ENCODE data around the gene CCNY.
"Not testable (repeated sequence)": the region's sequence is repeated elsewhere in the genome, so short reads cannot be mapped to it uniquely, and the experiment has no call there.

Gene CCNY

GRCh38 chr10:35352512-35352911, 16.2 kb downstream of the CCNY start:
- Histone ChIP-seq H3K27me3 (ENCODE audit: insufficient read depth, low read depth) (no peaks in the 10 kb centered on the region), H3K79me2 (ENCODE audit: insufficient read depth, low read depth) (peaks cover 44% of the 10 kb centered on the region; the same call in 1 of the 2 replicates)

DNA sequence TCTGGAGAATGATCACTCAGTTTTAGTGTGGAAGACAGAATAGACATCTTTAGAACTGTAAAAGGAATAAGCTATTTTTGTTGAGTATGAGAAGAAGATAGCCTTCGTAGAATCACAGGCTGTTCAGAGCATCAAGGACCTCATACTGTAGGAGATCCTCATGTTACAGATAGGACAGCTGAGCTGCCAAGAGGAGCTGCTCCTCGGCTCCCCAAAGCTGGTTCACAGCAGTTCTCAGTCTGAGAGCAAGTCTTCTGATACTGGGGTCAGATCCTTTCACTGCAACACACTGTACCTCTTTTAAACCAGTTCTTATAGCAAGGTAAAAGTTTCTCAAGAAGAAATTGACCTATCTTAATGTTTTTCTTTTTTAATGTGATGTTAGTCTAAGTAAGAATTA, 17.1 kb downstream of the CCNY start:
- H4K20me1 ChIP-seq (ENCODE audit: insufficient read depth), result 0 out of 2 replicates have a peak, but pooled peaks cover 8% of the 10 kb centered on the region

More at GRCh38 chr10:35352512-35352911, 16.2 kb downstream of the CCNY start:
- peaks cover 13% of the 10 kb centered on the region; the same call in 1 of the 2 replicates for H4K20me1 ChIP-seq (ENCODE audit: insufficient read depth)
- H3K4me1 ChIP-seq (ENCODE audit: low read depth, poor library complexity, severe bottlenecking), result peaks cover 24% of the 10 kb centered on the region
- no peak for TF ChIP-seq CTCF (conservative IDR thresholded peaks at IDR 0.05; ENCODE audit: low read depth, low read length)
- no peak overlapping the region for H3K9ac ChIP-seq
- H3K36me3 ChIP-seq (ENCODE audit: insufficient read depth), result no peaks in the 10 kb centered on the region
- H3K4me3 ChIP-seq (IDR thresholded peaks at IDR 0.05; ENCODE audit: insufficient read depth, low read depth, low read length), result no peak overlapping the region
- H2AFZ ChIP-seq (ENCODE audit: low read depth), result no peak overlapping the region
- H3K4me2 ChIP-seq, result no peak overlapping the region
- H3K27ac ChIP-seq, result no peak overlapping the region

GRCh38 chr10:35353805-35354204, 17.5 kb downstream of the CCNY start:
- TF ChIP-seq CTCF (conservative IDR thresholded peaks at IDR 0.05; ENCODE audit: low read depth, low read length), result no peak
- Histone ChIP-seq H3K4me3 (IDR thresholded peaks at IDR 0.05; ENCODE audit: insufficient read depth, low read depth, low read length) (no peak overlapping the region), H3K36me3 (ENCODE audit: insufficient read depth) (no peaks in the 10 kb centered on the region), H4K20me1 (ENCODE audit: insufficient read depth) (0 out of 2 replicates have a peak, but pooled peaks cover 8% of the 10 kb centered on the region), H3K27me3 (ENCODE audit: insufficient read depth, low read depth) (no peaks in the 10 kb centered on the region), H3K79me2 (ENCODE audit: insufficient read depth, low read depth) (peaks cover 39% of the 10 kb centered on the region; the same call in 1 of the 2 replicates), H2AFZ (ENCODE audit: low read depth) (no peak overlapping the region), H3K4me1 (ENCODE audit: low read depth, poor library complexity, severe bottlenecking) (peaks cover 24% of the 10 kb centered on the region), H3K27ac (no peak overlapping the region), H3K4me2 (no peak overlapping the region), H3K9ac (no peak overlapping the region)

More for the DNA sequence above, 17.1 kb downstream of the CCNY start:
- H3K27me3 ChIP-seq (ENCODE audit: insufficient read depth, low read depth), result no peaks in the 10 kb centered on the region
- no peak for TF ChIP-seq CTCF (conservative IDR thresholded peaks at IDR 0.05; ENCODE audit: low read depth, low read length)
- H3K4me3 ChIP-seq (IDR thresholded peaks at IDR 0.05; ENCODE audit: insufficient read depth, low read depth, low read length), result no peak overlapping the region
- H2AFZ ChIP-seq (ENCODE audit: low read depth), result no peak overlapping the region
- H3K27ac ChIP-seq, result no peak overlapping the region
- no peaks in the 10 kb centered on the region for H3K36me3 ChIP-seq (ENCODE audit: insufficient read depth)
- peaks cover 24% of the 10 kb centered on the region for H3K4me1 ChIP-seq (ENCODE audit: low read depth, poor library complexity, severe bottlenecking)
- H3K4me2 ChIP-seq, result no peak overlapping the region
- peaks cover 39% of the 10 kb centered on the region; the same call in 1 of the 2 replicates for H3K79me2 ChIP-seq (ENCODE audit: insufficient read depth, low read depth)
- no peak overlapping the region for H3K9ac ChIP-seq

DNA sequence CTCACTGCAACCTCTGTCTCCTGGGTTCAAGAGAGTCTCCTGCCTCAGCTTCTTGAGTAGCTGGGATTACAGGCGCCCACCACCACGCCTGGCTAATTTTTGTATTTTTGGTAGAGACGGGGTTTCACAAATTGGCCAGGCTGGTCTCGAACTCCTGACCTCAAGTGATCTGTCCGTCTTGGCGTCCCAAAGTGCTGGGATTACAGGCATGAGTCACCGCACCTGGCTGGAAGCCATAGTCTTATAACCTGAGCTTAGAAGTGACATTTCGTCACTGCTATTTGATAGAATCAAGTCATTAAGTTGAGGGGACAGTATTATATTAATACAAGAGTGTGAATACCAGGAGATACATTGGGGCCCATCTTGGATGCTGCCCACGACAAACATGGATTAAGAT, 17.9 kb downstream of the CCNY start:
- peaks cover 24% of the 10 kb centered on the region for H3K4me1 ChIP-seq (ENCODE audit: low read depth, poor library complexity, severe bottlenecking)
- H3K9ac ChIP-seq; H3K27ac ChIP-seq; H3K4me2 ChIP-seq; H3K36me3 ChIP-seq (ENCODE audit: insufficient read depth); H2AFZ ChIP-seq (ENCODE audit: low read depth); H3K27me3 ChIP-seq (ENCODE audit: insufficient read depth, low read depth); H4K20me1 ChIP-seq (ENCODE audit: insufficient read depth); H3K4me3 ChIP-seq (IDR thresholded peaks at IDR 0.05; ENCODE audit: insufficient read depth, low read depth, low read length): not testable (repeated sequence)
- H3K79me2 ChIP-seq (ENCODE audit: insufficient read depth, low read depth), result peaks cover 40% of the 10 kb centered on the region; the same call in 1 of the 2 replicates

DNA sequence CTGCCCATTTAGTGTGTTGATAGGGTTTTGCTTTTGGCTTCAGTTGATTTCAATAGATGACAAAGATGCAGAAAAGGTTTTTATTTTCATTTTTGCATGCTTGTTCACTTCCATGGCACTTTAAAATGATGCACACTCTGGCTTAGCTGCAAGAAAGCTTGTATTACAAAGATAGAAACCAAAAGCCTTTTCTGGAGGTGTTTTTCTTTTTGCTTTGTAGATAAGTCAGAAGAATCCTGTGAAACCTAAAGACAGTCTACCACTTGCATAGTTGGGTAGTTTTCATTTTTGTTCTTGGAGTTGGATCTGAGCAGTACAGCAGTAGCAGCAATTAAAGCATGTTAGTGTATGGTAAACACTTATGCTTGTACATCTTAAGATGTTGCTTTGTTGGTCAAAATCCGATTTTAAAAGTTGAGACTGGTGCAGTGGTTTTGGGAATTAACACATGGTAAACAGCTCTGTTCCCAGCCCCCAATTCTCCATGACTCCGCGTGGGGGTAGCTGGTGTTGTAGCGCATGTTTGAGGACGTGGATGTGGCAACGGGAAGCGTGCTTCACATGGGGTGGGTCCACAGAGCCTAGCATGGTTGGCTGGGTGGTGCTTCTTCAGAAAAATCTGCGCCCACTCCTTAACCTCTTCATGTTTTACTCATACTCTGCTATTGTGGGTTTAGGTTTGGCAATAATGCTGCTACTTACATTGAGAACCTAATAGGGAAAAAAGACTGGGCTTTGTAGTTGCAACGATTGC, 19.8 kb downstream of the CCNY start:
- Histone ChIP-seq H3K27ac (peak overlapping the region; percentile 19; the same call in 1 of the 2 replicates), H3K9ac (no peak overlapping the region), H3K27me3 (ENCODE audit: insufficient read depth, low read depth) (no peaks in the 10 kb centered on the region), H3K4me3 (IDR thresholded peaks at IDR 0.05; ENCODE audit: insufficient read depth, low read depth, low read length) (no peak overlapping the region), H3K4me1 (ENCODE audit: low read depth, poor library complexity, severe bottlenecking) (peaks cover 31% of the 10 kb centered on the region), H3K4me2 (peak overlapping the region; percentile 50; the same call in 1 of the 2 replicates), H3K36me3 (ENCODE audit: insufficient read depth) (no peaks in the 10 kb centered on the region), H4K20me1 (ENCODE audit: insufficient read depth) (0 out of 2 replicates have a peak, but pooled peaks cover 8% of the 10 kb centered on the region), H2AFZ (ENCODE audit: low read depth) (no peak overlapping the region), H3K79me2 (ENCODE audit: insufficient read depth, low read depth) (peaks cover 26% of the 10 kb centered on the region; the same call in 1 of the 2 replicates)
- TF ChIP-seq CTCF (conservative IDR thresholded peaks at IDR 0.05; ENCODE audit: low read depth, low read length), result no peak

All from KMS-11 (cell line).